NAMALWA (cell line): ENCODE results near the gene GRAP2.
"Not testable (repeated sequence)": the region's sequence is repeated elsewhere in the genome, so short reads cannot be mapped to it uniquely, and the experiment has no call there.

Source experiments
- DNase-seq: peaks from one replicate; pipeline ENCODE4 v3.0.0-alpha.2; 2015; ENCODE audit warnings: low spot score

Gene GRAP2

GRCh38 chr22:39897841-39898240, 3.0 kb upstream of the GRAP2 start:
- DNase-seq: no peak

GRCh38 chr22:39898997-39899396, 1.9 kb upstream of the GRAP2 start:
- DNase-seq: peak; percentile 78

GRCh38 chr22:39901565-39902146, 772 bp downstream of the GRAP2 start:
- DNase-seq: no peak

- not testable (repeated sequence) for DNase-seq
These were observed 3.1 kb downstream of the GRAP2 start for GRCh38 chr22:39904024-39904423.

GRCh38 chr22:39904862-39905261, 4.0 kb downstream of the GRAP2 start:
- no peak for DNase-seq

- no peak for DNase-seq
These were observed 4.8 kb downstream of the GRAP2 start for GRCh38 chr22:39905687-39906086.

GRCh38 chr22:39906207-39906606, 5.3 kb downstream of the GRAP2 start:
- no peak for DNase-seq

GRCh38 chr22:39907047-39907446, 6.2 kb downstream of the GRAP2 start:
- DNase-seq: no peak

- no peak for DNase-seq
These were observed 6.8 kb downstream of the GRAP2 start for GRCh38 chr22:39907605-39908097.

GRCh38 chr22:39908136-39908535, 7.3 kb downstream of the GRAP2 start:
- DNase-seq: no peak

GRCh38 chr22:39908737-39909136, 7.9 kb downstream of the GRAP2 start:
- no peak for DNase-seq

GRCh38 chr22:39910876-39911613, 10.2 kb downstream of the GRAP2 start:
- DNase-seq: no peak

GRCh38 chr22:39913321-39913720, 12.4 kb downstream of the GRAP2 start:
- no peak for DNase-seq

- no peak for DNase-seq
These were observed 13.0 kb downstream of the GRAP2 start for GRCh38 chr22:39913886-39914285.

GRCh38 chr22:39914584-39914983, 13.7 kb downstream of the GRAP2 start:
- no peak for DNase-seq

- no peak for DNase-seq
These were observed 14.4 kb downstream of the GRAP2 start for GRCh38 chr22:39915295-39915726.

GRCh38 chr22:39916496-39916895, 15.6 kb downstream of the GRAP2 start:
- no peak for DNase-seq

GRCh38 chr22:39917197-39917643, 16.3 kb downstream of the GRAP2 start:
- DNase-seq: no peak

- no peak for DNase-seq
These were observed 17.1 kb downstream of the GRAP2 start for GRCh38 chr22:39917776-39918495.

- no peak for DNase-seq
These were observed 19.4 kb downstream of the GRAP2 start for GRCh38 chr22:39920134-39920743.

- no peak for DNase-seq
These were observed 22.8 kb downstream of the GRAP2 start for GRCh38 chr22:39923696-39924095.

GRCh38 chr22:39924286-39924685, 23.4 kb downstream of the GRAP2 start:
- no peak for DNase-seq
